GM21576 (cell line): Measurements from ENCODE around the gene EIF4E2.
"Not testable (repeated sequence)": the region's sequence is repeated elsewhere in the genome, so short reads cannot be mapped to it uniquely, and the experiment has no call there.

Experiments
- ATAC-seq: cut with Tn5 transposase; IDR thresholded peaks from one replicate; pipeline ENCODE4 v1.9.1; 2021; ENCODE audit warnings: mild to moderate bottlenecking, moderate library complexity; ENCODE audit not compliant: unreplicated experiment

Gene EIF4E2

DNA sequence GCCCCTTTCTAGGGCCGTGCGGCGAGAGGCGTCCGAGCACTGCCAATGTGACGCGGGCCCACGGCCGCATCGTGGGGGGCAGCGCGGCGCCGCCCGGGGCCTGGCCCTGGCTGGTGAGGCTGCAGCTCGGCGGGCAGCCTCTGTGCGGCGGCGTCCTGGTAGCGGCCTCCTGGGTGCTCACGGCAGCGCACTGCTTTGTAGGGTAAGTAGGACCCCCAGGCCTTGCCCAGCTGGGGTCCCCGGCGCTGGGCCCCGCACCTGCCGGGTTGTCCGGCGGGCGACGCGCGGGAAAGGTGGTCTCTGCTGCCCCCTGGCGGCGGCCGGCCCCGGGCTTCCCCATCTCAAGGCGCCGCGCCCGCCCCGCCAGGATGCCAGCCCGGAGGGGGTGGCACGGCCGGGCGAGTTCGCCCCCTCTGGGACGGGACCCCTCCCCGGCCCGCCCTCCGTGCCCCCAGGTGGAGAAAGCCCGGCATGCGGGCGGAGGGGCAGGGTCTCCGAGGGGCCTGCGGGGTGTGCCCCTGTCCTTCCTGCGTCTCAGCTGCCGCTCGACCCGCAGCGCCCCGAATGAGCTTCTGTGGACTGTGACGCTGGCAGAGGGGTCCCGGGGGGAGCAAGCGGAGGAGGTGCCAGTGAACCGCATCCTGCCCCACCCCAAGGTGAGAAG, 28.4 kb upstream of the EIF4E2 start:
- ATAC-seq, result no peak

GRCh38 chr2:232522623-232523401, 27.7 kb upstream of the EIF4E2 start:
- ATAC-seq, result no peak

DNA sequence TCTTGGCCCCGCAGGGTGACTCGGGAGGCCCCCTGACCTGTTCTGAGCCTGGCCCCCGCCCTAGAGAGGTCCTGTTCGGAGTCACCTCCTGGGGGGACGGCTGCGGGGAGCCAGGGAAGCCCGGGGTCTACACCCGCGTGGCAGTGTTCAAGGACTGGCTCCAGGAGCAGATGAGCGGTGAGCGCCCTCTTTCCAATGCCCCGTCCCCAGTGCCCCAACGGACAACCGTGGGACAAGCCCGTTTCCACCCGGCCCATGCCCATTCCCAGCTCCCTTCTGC, 27.1 kb upstream of the EIF4E2 start:
- ATAC-seq, result no peak

- ATAC-seq, result no peak
Observed at GRCh38 chr2:232523682-232524597, 26.5 kb upstream of the EIF4E2 start.

DNA sequence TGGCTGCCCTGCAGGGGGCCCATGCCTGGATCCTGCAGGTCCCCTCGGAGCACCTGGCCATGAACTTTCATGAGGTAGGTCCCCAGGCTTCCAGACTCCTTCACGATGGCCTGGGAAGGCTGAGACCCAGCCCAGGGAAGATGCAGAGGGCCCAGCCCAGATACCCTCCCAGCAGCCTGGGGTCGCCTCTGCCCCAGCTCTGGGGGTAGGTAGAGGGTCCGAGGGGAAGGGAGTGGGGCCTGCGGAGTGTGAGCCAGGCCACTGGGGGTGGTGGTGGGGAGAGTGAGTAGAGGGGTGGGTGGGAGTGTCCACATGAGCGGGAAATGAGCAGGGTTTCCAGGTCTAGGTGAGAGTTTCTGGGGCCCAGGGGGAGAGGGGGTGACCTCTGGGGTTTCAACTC, 25.7 kb upstream of the EIF4E2 start:
- ATAC-seq, result no peak

- ATAC-seq, result no peak
Observed at GRCh38 chr2:232525199-232525598, 25.3 kb upstream of the EIF4E2 start.

GRCh38 chr2:232525791-232526371, 24.6 kb upstream of the EIF4E2 start, which contains the start of gene CHRND:
Gene CHRND, plus strand, starts transcription at chr2:232526160. Its CDS starts 56 bp downstream, at chr2:232526216.
- no peak for ATAC-seq

DNA sequence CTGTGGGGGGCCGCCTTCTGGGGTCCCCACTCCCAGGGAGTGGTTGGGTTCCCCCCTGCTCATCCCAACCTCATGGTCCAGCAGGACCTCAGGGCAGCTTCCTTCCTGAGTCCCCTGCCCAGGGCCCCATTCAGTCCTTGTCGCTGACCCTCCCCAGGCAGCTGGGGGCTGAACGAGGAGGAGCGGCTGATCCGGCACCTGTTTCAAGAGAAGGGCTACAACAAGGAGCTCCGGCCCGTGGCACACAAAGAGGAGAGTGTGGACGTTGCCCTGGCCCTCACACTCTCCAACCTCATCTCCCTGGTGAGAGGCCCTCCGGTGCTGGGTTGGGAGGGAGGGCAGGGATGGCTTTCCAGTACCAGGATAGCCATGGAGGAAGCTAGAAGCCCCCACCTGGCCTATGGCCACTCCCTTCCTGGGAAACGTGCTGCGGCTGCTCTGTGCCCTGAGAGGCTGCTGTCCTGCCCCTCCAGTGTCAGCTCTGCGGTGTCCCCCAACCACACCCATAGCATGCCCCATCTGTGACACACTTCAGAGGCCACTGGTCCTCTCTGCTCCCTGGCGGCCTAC, 24.0 kb upstream of the EIF4E2 start:
- no peak for ATAC-seq

DNA sequence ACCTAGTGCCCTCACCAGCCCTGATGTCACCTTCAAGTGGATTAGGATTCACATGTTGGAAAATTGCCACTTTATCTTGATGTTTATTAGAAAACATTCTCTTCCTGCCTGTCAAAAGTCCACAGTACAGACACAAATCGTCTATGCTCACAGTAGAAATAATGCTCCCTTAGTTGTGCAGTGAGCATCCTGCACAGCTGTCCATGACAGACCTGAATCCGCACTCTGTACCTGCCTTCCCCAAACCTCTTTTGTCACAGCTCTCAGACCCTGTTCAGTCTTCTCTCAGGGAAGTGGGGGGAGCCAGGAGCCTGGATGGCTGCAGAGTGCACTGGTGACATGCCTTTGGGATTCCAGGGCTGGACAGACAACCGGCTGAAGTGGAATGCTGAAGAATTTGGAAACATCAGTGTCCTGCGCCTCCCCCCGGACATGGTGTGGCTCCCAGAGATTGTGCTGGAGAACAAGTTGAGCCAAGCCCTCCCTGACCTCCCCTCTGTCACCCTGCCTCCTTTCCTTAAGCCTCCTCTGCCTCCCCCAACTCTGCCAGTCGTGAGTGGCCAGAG, 22.5 kb upstream of the EIF4E2 start:
- no peak for ATAC-seq

DNA sequence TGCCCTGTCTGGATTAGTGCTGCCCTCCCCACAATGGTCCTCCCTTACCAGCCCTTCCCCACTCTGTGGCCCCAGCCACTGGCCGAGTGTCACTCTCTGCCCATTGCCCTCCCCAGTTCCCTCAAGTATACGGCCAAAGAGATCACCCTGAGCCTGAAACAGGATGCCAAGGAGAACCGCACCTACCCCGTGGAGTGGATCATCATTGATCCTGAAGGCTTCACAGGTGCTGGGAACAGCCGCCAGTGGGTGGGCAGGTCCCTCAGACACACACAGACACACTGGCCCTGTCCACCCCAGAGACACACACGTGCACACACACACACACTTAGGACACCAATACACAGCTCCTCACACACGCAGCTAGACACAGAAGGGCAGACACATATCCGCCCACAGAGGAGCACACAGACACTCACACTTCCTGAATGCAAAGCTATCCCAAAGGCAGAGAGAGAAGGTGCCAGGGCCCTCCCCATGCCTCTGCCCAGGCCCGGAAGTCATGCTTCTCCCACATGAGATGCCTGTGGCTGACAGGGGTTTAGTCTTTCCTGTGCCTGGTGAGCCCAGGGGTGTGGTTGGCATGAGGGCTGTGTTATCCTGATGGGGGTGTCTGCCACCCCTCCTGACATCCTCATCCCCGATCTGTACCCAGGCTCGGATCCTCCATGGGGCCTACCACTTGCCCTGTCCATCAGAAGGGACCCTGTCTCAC, 21.6 kb upstream of the EIF4E2 start:
- no peak for ATAC-seq

GRCh38 chr2:232529806-232530547, 20.5 kb upstream of the EIF4E2 start:
- no peak for ATAC-seq

DNA sequence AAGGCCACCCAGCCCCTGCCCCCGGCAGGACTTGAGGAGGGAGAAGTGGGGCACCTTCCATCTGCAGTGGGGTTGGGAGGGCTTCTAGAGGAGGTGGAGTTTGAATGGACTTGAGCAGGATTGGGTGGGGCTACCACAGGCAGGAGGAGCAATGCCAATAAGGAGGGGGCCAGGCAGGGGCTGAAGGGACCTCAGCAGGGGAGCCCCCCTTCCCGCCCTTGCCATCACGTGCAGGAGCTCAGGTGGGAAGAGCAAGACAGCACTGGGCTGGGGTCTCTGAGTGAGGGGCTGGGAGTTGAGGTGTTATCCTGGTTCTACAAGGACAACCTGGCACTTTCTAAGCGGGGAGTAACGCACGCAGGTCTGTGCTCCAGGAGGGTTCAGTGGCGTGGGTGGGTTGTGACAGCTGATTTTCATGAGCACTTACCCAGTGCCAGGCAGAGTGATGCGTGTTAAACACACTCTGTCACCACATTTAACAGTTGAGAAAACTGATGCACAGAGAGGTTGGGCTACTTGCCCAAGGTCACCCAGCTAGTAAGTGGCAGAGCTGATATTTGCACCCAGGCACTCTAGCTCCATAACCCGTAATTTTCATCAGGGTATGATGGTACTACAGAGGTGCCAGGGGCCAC, 19.7 kb upstream of the EIF4E2 start:
- no peak for ATAC-seq

- ATAC-seq, result no peak
Observed at GRCh38 chr2:232532419-232532818, 18.1 kb upstream of the EIF4E2 start.

- not testable (repeated sequence) for ATAC-seq
Observed at GRCh38 chr2:232532821-232533220, 17.7 kb upstream of the EIF4E2 start.

DNA sequence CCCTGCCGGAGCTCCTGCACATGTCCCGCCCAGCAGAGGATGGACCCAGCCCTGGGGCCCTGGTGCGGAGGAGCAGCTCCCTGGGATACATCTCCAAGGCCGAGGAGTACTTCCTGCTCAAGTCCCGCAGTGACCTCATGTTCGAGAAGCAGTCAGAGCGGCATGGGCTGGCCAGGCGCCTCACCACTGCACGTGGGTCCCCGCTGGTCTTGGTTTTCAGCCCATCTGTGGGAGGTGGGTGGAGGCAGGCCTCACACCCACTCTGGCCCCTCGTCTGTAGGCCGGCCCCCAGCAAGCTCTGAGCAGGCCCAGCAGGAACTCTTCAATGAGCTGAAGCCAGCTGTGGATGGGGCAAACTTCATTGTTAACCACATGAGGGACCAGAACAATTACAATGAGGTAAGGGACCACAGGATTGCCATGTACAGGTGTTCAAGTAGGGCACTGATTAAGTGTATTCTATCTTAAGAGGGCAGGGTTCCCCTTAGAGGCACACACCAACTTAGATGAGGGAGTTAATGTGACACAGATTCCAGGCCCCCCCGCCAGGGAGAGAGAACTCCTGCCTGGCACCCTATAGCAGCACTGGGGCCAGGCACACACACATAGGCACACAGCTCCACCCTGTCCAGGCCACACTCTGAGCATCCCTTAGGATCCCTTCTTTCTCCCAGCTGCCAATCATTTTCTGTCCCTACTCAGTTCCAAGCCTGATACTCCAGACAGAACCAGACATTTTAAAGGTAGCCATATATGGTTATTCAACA, 16.4 kb upstream of the EIF4E2 start:
- ATAC-seq, result no peak

- ATAC-seq, result no peak
Observed at GRCh38 chr2:232534940-232535651, 15.4 kb upstream of the EIF4E2 start.

GRCh38 chr2:232535761-232536530, 14.5 kb upstream of the EIF4E2 start:
- ATAC-seq, result no peak
